Measurements from ENCODE around the gene IGSF21.
A peak's percentile ranks its signal among the peaks of the same experiment; 100 is the strongest.

Gene IGSF21

GRCh38 chr1:18097206-18097605 is 10.4 kb upstream of the IGSF21 start:
- DNase-seq = no peak

- DNase-seq = no peak
Measured at GRCh38 chr1:18099026-18099425, 8.6 kb upstream of the IGSF21 start.

- DNase-seq = no peak
Measured at GRCh38 chr1:18100060-18100459, 7.5 kb upstream of the IGSF21 start.

- DNase-seq = peak; percentile 2
Measured at GRCh38 chr1:18100491-18101063, 7.0 kb upstream of the IGSF21 start.

GRCh38 chr1:18101508-18101907 is 6.1 kb upstream of the IGSF21 start:
- no peak for DNase-seq

- no peak for DNase-seq
Measured at GRCh38 chr1:18103788-18104421, 3.7 kb upstream of the IGSF21 start.

GRCh38 chr1:18104546-18105100 is 3.0 kb upstream of the IGSF21 start:
- no peak for DNase-seq

- DNase-seq = no peak
Measured at GRCh38 chr1:18105196-18105595, 2.4 kb upstream of the IGSF21 start.

GRCh38 chr1:18108299-18109057 is 880 bp downstream of the IGSF21 start:
- no peak for DNase-seq

- DNase-seq = no peak
Measured at GRCh38 chr1:18109058-18109755, 1.6 kb downstream of the IGSF21 start.

- no peak for DNase-seq
Measured at GRCh38 chr1:18109756-18110597, 2.4 kb downstream of the IGSF21 start.

- DNase-seq = no peak
Measured at GRCh38 chr1:18110598-18110939, 3.0 kb downstream of the IGSF21 start.

GRCh38 chr1:18110968-18111367 is 3.4 kb downstream of the IGSF21 start:
- no peak for DNase-seq

GRCh38 chr1:18111605-18112297 is 4.2 kb downstream of the IGSF21 start:
- DNase-seq = no peak

- no peak for DNase-seq
Measured at GRCh38 chr1:18112611-18113010, 5.0 kb downstream of the IGSF21 start.

GRCh38 chr1:18114726-18115410 is 7.3 kb downstream of the IGSF21 start:
- no peak for DNase-seq

- DNase-seq = no peak
Measured at GRCh38 chr1:18116777-18117176, 9.2 kb downstream of the IGSF21 start.

GRCh38 chr1:18118078-18118477 is 10.5 kb downstream of the IGSF21 start:
- DNase-seq = no peak

- no peak for DNase-seq
Measured at GRCh38 chr1:18118491-18118890, 10.9 kb downstream of the IGSF21 start.

GRCh38 chr1:18119289-18119688 is 11.7 kb downstream of the IGSF21 start:
- DNase-seq = no peak

- no peak for DNase-seq
Measured at GRCh38 chr1:18119771-18120377, 12.3 kb downstream of the IGSF21 start.
